HG03439 (cell line): Measurements from ENCODE around the gene COX4I1.
"Not testable (repeated sequence)": the region's sequence is repeated elsewhere in the genome, so short reads cannot be mapped to it uniquely, and the experiment has no call there.

Source experiments
- ATAC-seq: cut with Tn5 transposase; IDR thresholded peaks from one replicate; pipeline ENCODE4 v1.9.1; 2021; ENCODE audit warnings: mild to moderate bottlenecking, moderate library complexity; ENCODE audit not compliant: unreplicated experiment

COX4I1 gene

DNA sequence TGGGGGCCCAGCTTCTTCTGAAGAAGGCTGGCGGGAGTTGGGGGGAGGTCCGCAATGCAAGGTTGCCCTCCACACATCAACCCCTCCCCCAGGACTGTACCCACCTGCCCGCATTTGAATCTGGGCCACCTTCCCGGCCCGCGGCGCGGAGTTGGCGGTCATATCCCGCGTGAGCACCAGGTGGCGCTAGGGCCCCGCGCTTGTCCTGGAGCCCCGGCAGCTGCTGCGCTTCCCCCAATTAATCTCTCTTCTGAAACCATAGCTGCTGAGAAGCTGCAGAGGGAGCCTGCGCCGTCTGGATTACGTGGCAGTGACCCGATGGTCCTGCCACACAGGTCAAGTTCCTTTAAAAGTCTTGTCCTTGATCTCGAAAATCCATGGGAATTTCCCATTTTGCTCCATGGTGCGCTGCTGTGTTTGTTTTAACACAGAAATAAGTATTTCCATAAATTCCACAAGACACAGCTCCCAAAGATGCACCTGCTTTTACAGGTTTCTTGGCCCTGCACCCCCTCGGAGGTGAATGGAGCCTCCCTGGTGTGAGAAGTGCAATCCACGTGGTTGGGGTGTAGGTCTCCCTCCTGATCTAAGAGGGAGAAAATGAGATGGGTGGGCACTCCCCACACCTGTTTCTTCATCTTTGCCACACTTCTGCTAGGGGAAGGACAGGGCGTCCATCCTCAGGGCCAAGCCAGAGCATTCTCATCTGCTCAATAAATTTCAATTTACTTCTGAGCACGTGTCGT, 22.1 kb downstream of the COX4I1 start:
- no peak for ATAC-seq

DNA sequence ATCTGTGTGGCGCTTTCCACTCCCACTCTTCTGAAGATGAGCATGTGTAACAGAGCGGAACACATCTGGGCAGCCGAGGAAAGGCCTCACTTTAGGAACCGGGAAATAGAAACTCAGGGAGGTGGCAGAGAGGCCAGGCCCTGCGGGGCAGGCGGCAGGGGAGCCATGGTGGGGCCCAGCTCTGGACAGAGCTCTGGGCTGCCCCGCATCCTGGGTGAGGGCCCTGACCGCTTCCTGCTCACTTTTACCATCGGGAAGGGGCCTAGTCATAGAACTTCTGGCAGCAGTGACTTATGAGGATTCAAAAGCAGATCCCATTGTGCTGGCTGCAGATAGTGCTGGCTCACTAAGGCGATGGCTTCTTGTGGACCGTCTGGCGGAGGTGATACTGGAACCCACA, 22.6 kb downstream of the COX4I1 start:
- no peak for ATAC-seq

DNA sequence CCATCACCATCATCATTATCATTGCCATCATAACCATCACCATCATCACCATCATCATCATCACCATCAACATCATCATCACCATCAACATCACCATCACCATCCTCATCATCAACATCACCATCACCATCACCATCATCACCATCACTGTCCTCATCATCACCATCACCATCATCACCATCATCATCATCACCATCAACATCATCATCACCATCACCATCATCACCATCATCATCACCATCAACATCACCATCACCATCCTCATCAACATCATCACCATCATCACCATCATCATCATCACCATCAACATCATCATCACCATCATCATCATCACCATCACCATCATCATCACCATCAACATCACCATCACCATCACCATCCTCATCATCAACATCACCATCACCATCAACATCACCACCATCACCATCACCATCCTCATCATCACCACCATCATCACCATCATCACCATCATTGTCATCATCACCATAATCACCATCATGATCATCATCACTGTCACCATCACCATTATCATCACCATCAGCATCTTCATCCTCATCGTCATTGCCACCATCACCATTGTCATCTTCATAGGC, 23.9 kb downstream of the COX4I1 start:
- no peak for ATAC-seq

DNA sequence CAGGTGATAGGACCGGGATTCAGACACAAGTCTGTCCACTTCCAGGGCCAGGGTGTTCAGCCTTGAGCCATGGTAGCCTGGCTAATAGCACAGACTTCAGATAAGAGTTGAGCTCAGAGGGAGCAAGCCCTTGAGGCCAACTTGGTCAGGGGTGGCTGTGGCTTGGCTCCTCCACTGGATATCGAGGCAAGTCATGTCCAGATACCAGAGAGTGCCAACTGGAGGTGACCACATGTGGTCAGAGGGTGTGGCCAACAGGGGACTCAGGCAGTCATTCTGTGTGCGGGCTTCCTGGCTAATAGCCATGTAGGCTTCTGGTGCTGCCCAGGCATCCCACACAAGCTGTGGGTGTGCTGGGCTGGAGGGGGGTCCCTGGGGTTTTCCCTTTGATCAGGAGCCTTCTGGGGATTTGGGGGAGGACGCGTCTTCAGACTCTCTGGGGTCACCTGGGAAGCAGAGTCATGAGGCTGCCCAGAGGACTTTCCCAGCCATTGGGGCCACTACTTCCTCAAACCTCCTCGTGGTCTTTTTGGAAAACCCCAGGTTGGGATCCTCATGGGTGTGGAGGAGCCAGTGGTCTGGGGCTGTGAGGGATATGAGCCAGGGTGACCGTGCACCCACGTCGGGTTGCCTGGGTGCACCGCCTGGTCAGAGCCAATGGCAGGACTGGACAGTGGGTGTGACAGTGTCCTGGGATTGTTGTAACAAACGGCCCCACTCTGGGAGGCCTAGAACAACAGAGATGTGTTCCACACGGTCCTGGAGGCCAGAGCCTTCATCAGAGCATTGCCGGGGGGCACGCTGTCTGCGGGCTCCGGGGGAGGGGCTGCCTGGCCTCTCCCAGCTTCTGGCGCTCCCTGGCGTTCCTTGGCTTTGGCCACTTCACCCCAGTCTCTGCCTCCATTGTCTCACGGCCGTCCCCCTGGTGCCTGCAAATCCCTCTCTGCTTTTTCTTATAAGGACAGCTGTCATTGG, 25.0 kb downstream of the COX4I1 start:
- ATAC-seq = no peak

DNA sequence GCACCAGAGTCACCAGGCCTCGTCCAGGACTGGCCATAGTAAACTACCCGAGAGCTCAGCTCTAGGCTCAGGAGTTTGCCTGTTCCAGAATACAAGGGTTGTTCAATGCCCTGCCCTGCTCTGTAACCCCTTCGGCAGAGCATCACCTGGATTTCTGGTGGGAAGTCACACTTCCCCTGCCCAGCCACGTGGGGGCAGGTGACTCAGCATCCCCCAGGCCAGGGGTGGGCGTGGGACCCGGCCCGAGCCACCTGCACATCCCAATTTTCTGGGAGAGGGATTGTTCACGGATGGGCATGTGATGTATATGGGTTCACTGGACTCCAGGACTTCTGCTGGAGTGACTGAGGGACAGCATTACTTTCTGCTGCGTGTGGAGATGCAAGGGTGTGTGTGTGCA, 25.8 kb downstream of the COX4I1 start:
- no peak for ATAC-seq

DNA sequence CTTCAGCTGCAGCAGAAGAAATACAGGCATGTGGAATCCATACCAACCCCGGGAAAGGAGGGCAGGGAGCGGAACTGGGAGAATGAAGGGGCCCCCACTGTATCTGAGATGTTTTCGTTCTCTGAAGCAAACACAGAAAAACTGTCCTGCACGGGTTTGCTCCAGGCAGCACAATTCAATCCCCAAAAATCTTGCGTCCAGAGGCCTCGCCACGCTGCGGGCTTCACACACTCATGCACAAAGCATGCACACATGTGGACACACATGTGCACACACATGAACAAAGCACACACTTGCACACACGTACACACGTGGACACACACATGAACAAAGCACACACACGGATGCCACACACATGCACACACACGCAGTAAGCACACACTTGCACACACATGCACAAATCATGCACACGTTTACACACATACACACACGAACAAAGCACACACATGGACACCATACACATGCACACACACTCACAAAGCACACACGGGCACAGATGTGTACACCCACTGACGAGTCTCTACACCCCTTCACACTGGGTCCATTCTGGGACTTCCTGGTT, 27.3 kb downstream of the COX4I1 start:
- ATAC-seq = no peak

DNA sequence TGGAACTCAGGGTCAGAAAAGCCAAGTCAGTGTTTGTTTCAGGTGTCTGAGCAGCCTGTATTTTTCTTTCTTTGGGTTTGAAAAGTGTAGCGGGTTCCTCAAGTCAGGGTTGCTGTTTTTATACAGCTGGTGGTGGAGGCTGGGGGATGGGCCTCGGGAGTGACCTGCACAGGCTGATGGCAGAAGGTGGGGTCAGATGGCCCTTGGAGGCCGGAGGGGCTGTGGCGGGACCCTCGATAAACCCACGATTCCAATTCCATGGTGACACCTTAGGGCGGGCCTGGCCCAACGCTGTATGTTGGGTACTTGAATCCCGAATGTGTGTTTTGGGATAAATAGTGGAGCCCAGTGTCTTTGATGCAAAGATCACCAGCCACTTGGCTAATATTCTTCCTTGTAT, 28.7 kb downstream of the COX4I1 start:
- no peak for ATAC-seq

DNA sequence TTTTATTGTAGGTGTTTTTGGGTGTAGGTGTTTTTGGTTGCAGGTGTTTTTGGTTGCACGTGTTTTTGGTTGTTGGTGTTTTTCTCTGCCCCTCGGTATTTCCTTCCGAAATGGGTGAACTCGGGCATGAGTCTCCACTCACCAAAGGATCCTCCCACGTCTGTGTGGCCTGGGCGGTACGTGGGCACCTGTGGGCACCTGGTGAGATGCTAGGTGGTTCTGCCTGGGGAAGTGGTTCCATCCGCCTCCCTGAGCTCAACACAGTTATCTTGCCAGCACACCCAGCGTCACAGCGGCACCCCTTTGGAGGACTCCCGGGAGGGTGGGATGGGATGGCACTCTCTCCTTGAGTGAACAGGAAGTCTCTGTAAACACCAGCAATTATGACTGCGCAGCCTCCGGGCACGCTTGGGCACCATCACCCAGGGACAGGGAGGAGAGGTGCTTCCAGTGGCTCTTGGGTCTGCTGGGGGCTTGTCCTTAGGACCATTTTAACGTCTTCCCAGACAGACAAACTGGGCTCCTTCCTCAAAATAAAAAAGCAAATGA, 29.8 kb downstream of the COX4I1 start:
- ATAC-seq = no peak

DNA sequence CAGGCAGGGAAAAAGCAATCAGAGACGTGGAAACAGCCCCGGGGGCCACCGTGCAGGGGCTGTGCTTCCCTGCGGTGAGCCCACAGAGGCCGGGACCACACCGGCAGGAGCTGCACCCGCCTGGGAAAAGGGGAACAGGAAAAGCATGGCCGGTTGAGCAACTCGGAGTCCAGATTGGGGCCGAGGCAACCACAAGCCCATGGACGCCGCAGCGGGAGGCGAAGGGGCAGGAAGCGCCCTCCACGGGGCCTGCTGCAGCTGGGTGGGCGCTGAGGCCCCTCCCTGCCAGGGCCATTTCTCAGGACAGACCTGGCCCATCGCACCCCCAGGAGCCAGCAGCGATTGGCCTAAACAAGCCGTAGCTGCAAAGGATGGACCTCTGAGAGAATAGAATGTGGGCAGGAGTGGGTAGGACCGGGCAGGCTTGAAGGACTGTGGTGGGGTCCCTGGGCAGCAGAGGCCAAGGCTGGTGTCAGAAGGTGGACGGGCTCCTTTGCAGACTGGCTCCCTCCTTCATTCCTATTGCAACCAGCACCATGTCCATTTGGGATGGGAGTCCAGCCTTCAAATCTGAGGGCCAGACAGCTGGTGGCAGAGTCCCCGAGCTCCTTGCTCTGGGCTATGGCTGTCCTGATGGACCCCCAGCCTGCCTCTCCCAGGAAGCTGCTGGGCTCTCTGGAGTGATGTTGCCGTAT, 30.4 kb downstream of the COX4I1 start:
- ATAC-seq = no peak

DNA sequence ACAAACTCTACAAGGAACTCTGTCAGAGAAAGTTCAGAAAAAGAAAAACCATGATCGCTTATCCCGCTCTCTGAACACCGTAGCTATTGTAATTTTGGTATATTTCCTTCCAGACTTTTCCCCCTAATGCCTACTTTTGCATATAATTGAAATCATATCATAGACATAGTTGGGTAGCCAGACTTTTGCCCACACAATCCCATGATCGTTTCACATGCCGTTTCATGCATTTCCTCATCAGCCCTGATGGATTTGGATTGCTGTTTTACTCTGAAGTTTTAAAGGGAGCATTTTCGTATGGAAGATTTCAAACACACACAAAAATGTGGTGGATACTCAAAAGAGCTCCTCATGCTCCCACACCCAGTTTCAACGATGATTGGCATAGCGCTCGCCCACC, 31.3 kb downstream of the COX4I1 start:
- ATAC-seq = no peak

DNA sequence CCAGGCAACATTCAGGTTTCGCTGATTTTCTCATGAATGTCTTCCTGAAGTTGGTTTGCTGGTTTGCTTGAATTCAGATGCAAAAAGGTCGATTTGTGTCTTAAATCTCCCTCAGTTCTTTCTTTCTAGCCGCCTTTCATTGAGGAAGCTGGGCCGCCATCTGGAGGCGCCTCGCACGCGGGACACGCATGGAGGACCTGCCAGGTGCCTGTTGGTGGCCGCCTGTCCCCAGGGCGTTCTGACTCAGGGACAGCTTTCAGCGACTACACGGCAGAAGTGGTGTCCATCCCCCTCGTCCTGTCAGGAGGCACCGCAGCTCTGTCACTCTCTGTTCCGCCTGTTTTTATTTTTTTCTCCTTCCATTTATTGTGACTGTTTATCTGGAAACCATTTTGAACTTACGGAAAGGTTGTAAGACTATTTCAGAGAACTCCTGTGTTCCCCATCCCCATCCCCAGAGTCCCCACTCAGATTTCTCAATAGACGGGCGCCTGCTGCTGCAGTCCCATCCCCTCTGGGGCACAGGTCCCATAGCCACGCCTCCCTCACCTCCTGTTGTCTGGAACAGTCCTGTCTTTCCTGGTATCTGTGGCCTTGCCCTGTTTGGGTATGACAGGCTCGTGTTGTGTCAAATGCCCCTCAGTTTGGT, 33.2 kb downstream of the COX4I1 start:
- no peak for ATAC-seq

DNA sequence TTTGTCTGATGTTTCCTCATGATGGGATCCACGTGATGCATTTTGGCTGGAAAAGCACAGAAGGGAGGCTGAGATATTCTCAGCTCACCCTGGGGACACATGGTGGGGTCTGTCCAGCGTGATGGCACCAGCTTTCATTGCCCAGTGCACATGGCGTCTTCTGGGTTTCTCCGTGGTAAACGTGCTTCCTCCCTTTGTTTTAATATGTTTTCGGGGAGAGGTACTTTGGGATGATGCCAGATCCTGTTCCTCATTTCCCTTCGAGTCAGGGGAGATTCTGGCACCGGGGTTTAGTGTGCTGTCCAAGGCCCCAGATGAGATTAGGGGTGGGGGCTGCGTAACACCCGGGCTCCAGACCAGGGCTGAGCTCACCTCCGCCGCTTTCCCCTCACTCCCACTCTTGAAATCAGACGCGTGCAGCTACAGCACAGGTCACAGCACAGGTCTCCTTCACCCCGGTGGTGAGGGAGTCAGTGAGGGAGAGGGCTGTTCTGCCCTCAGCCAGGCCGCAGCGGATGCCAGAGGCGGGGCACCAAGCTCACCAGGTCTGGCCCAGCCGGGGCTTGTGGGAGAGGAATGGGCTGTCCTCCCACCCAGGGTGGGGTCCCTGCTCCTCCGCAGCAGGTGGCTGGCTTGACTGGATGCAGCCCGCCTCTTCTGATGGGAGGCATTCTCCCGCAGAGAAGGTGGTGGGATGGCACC, 33.9 kb downstream of the COX4I1 start:
- ATAC-seq = no peak

DNA sequence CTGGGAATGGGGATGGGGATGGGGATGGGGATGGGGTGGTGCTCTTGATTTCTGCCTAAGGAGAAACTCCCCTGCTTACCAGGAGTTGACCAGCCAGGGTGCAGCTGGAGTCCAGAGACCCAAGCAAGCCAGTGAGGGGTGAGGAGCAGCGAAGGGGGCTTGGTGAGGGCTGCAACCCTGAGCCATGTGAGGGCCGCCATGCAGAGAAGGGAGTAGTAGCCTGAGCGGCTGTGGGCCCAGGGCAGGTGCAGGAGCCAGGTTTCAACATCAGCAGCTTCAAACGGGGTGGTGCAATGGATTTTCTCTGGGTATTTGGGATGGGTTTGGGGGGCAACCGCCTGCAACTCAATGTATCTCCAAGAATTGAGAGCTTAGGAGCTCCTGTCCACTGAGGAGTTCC, 35.2 kb downstream of the COX4I1 start:
- ATAC-seq = no peak

DNA sequence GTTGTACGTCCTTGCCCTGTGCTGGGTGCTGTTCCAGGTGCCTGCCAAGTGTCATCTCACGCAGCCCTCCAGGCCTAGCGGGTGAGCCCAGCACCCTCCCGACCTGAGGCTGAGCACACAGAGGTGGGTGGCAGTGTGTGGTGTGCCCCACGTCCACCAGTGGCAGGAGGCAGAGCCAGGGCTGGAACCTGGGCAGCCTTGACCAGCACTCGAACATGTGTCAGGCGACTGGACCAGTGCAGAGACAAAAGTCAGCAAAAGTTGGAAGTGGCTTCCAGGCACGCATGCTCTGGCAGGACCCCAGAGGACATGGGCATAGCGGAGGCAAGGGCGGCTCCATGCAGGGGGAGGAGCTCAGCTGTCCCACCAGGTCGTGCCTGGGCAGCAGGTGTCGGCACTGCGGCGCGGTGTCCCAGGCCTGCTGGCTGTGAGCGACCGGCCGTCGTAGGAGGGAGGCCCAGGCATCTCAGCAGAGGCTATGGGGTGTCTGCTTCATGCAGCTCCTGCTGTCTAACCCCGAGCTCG, 35.8 kb downstream of the COX4I1 start:
- ATAC-seq = no peak

DNA sequence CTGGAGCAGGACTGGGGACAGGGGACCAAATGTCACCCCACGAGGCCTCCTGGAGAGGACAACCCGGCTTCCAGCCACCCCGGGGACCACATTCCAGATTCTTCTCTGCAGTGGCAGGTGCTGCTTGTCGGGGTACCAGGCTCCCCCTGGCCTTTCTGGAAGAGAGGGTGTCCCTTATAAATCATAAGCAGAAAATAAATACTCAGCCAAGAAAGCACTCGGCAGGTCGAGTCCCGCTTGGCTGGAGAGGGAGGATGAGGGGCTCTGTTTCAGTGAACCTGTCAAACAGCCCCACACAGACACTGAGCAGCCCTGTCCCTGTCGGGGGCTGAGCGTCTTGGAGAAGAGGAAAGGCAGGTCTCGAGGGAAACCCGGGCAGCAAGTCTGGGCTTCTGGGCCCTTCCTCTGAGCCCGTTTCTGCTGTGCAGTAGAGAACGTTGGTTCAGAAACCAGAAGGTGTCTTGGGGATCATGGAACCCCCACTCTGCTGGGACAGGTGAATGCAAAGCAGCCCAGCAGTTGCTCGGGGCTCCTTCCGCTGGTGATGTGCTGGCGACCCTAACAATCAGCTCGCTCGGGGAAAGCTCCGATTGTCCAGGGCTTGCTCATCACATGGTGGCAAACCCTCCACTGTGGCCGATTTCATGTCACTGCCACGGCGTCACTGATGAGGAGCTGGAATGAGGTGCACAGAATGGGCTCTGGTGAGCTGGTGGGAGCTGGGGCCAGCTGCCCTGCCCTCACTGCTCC, 36.6 kb downstream of the COX4I1 start:
- no peak for ATAC-seq

DNA sequence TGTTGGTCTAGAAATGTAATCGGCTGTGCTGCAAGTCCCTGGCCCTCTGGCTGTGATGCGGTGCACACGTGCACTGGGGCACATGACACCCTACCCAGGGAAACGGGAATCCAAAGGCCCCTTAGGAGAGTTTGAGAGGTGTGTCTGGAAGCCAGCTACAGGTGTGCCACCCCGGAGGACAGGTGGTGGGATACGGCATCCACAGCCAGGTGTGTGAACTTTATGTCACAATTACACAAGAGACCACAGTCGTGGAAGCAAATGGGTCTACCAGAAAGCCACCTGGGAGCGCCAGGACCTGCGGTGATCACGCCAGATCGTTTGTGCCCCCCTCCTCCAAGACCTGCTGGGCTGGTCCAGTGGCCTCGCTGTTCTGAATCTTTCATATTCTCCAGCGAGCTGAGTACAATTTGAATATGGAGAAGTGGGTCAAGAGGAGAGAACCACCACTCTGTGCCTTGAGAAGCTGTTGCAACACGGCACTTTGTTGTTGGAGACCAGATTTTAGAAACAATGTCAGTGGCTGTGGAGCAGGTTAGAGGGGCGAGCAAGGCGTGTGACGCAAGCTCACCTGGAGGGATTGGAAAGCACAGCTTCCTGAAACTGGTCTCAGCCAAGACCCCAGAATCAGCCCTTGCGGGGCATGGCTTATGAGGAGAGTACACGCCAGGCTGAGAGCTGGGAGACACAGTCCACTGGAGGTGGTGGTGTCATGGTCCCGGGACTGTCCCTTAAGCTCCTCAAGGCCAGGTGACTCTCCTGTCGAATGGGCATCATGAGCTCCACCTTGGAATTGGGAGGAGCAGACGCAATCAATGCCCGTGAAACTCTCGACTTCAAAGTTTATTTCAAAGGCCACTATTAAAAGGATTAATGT, 37.4 kb downstream of the COX4I1 start:
- ATAC-seq = no peak

DNA sequence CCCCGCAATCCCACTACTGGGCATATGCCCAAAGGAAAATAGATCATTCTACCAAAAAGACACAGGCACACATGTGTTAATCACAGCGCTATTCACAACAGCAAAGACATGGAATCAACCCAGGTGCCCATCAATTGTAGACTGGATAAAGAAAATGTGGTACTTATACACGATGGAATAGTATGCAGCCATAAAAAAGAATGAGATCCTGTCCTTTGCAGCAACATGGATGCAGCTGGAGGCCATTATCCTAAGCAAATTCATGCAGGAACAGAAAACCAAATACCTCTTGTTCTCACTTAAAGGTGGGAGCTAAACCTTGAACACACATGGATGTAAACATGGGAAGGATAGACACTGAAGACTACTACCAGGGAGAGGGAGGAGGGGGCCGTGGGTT, 38.2 kb downstream of the COX4I1 start:
- ATAC-seq = not testable (repeated sequence)
